Uterus (tissue), 4 donors: Measurements from ENCODE around the gene LHX2. TPM values are rescaled to one million over a fixed set of nuclear protein-coding genes. Genes with fewer than 3 reads are reported as not detected.

Experiments used
- DNase-seq, 2 donors: peaks; one replicate each; pipeline ENCODE4 v3.0.0-alpha.2; 2019 to 2020
- H3K27ac ChIP-seq, 2 donors: fragments of 200-600 bp; sonication (generic); 1 replicate in 1 of 2; 2 replicates in 1 of 2; pipeline ENCODE4 v1.5.1; 2016 to 2018
- H3K27me3 ChIP-seq, 2 donors: fragments of 200-600 bp; sonication (generic); one replicate each; pipeline ENCODE4 v1.5.1; 2018 to 2019; ENCODE audit warnings: control low read depth in 1 of 2
- H3K36me3 ChIP-seq, 2 donors: fragments of 200-600 bp; sonication (generic); one replicate each; pipeline ENCODE4 v1.5.1; 2019; ENCODE audit warnings: control low read depth in 1 of 2
- H3K4me1 ChIP-seq, 2 donors: fragments of 200-600 bp; sonication (generic); one replicate each; pipeline ENCODE4 v1.5.1; 2018 to 2019; ENCODE audit warnings: control low read depth in 1 of 2
- H3K4me3 ChIP-seq, 2 donors: fragments of 200-600 bp; sonication (generic); 1 replicate in 1 of 2; 2 replicates in 1 of 2; pipeline ENCODE4 v1.5.1; 2018 to 2019; ENCODE audit warnings: mild to moderate bottlenecking in 1 of 2
- H3K9me3 ChIP-seq, 2 donors: fragments of 200-600 bp; sonication (generic); one replicate each; pipeline ENCODE4 v1.5.1; 2019; ENCODE audit warnings: control low read depth in 1 of 2
- POLR2A ChIP-seq, 2 donors: fragments of 450-650 bp; IDR thresholded peaks; one replicate each; pipeline ENCODE4 v1.6.1; 2016; ENCODE audit warnings: antibody characterized with exemption in 2 of 2, mild to moderate bottlenecking in 1 of 2, moderate library complexity in 1 of 2
- intact Hi-C: fragments of 100-400 bp; cut with DNase I; formaldehyde crosslinking; loops from one replicate; pipeline ENCODE4 v1.15.1; 2023; ENCODE audit warnings: low total_unique reads
- total RNA-seq, 4 donors: library from RNA; depleted of rRNA in 3 of 4; stranded (reverse); fragments of >200 nt in 3 of 4; gene quantifications; one replicate each; pipeline versions ENCODE4 v1.1.0 to v1.2.4, GENCODE V29; 2014 to 2023
- TF ChIP-seq, protein P1 (sequence below), 4 experiments: fragments of 200-600 bp in 2 of 4; fragments of 450-650 bp in 2 of 4; sonication (generic) in 2 of 4; IDR thresholded peaks; one replicate each; pipeline ENCODE4 v1.5.1; 2016 to 2019; ENCODE audit warnings: antibody characterized with exemption in 4 of 4, mild to moderate bottlenecking in 2 of 4, moderate library complexity in 1 of 4
- donor health status: DM: yes; HTN: yes; CAD: no.

The LHX2 gene, protein sequence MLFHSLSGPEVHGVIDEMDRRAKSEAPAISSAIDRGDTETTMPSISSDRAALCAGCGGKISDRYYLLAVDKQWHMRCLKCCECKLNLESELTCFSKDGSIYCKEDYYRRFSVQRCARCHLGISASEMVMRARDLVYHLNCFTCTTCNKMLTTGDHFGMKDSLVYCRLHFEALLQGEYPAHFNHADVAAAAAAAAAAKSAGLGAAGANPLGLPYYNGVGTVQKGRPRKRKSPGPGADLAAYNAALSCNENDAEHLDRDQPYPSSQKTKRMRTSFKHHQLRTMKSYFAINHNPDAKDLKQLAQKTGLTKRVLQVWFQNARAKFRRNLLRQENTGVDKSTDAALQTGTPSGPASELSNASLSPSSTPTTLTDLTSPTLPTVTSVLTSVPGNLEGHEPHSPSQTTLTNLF
- total RNA-seq: under 1 TPM in 1 of 4 donors, not detected in 3; 0.14 TPM

GRCh38 chr9:124011460-124012301, at the start of gene LHX2:
Gene LHX2, plus strand, starts transcription at chr9:124011768. Its CDS starts 581 bp downstream, at chr9:124012349.
- intact Hi-C loops: no loop called here
- Histone ChIP-seq H3K4me1 (peaks cover 0 to 32% of the 10 kb centered on the region in 2 donors), H3K9me3 (no peaks in the 10 kb centered on the region), H3K36me3 (no peaks in the 10 kb centered on the region), H3K27me3 (peaks cover 46 to 89% of the 10 kb centered on the region in 2 donors), H3K4me3 (no peak within 1 kb of the TSS), H3K27ac (no peak within 1 kb of the TSS)
- DNase-seq: no peak
- TF ChIP-seq POLR2A (IDR thresholded peaks at IDR 0.05): no peak
- TF ChIP-seq, protein P1, sequence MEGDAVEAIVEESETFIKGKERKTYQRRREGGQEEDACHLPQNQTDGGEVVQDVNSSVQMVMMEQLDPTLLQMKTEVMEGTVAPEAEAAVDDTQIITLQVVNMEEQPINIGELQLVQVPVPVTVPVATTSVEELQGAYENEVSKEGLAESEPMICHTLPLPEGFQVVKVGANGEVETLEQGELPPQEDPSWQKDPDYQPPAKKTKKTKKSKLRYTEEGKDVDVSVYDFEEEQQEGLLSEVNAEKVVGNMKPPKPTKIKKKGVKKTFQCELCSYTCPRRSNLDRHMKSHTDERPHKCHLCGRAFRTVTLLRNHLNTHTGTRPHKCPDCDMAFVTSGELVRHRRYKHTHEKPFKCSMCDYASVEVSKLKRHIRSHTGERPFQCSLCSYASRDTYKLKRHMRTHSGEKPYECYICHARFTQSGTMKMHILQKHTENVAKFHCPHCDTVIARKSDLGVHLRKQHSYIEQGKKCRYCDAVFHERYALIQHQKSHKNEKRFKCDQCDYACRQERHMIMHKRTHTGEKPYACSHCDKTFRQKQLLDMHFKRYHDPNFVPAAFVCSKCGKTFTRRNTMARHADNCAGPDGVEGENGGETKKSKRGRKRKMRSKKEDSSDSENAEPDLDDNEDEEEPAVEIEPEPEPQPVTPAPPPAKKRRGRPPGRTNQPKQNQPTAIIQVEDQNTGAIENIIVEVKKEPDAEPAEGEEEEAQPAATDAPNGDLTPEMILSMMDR (IDR thresholded peaks at IDR 0.05): no peak

DNA sequence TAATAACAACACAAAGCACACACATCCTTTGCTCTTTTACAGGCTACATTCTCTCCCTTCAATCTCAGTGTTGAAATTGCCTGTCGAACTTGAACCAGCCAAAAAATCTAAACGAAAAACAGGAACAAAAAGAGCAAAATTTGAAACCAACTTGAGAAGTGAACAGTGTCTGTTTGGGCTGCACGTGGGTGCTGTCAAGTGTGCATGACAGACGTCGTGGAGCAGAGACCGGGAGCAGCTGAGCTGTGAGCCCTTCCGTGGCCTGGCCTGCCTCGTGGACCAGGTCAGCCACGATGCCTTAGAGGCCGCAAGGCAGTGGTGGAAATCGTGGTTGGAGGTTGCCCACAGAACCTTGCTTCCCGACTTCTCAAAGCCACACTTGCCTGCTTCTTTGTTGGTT, 46.8 kb upstream of the LHX2 start:
- intact Hi-C loops: no loop called here
- TF ChIP-seq, protein P1 (IDR thresholded peaks at IDR 0.05): no peak
- TF ChIP-seq POLR2A (IDR thresholded peaks at IDR 0.05): no peak
- Histone ChIP-seq H3K9me3 (no peaks in the 10 kb centered on the region), H3K27ac (no peak overlapping the region), H3K36me3 (no peaks in the 10 kb centered on the region), H3K4me3 (no peak overlapping the region), H3K4me1 (no peaks in the 10 kb centered on the region), H3K27me3 (no peaks in the 10 kb centered on the region)
- no peak for DNase-seq

- H3K27ac ChIP-seq: no peak overlapping the region
- no peaks in the 10 kb centered on the region for H3K9me3 ChIP-seq
- no peaks in the 10 kb centered on the region for H3K27me3 ChIP-seq
- TF ChIP-seq, protein P1 (IDR thresholded peaks at IDR 0.05): no peak
- no peak for TF ChIP-seq POLR2A (IDR thresholded peaks at IDR 0.05)
- no peak overlapping the region for H3K4me3 ChIP-seq
- DNase-seq: no peak
- no peaks in the 10 kb centered on the region for H3K4me1 ChIP-seq
- no peaks in the 10 kb centered on the region for H3K36me3 ChIP-seq
- intact Hi-C loops: no loop called here
Measured at GRCh38 chr9:123965801-123966686, 45.5 kb upstream of the LHX2 start.

- TF ChIP-seq, protein P1 (IDR thresholded peaks at IDR 0.05): no peak
- no peak for TF ChIP-seq POLR2A (IDR thresholded peaks at IDR 0.05)
- Histone ChIP-seq H3K4me3 (no peak overlapping the region), H3K27ac (no peak overlapping the region), H3K36me3 (no peaks in the 10 kb centered on the region), H3K9me3 (no peaks in the 10 kb centered on the region), H3K27me3 (no peaks in the 10 kb centered on the region), H3K4me1 (no peaks in the 10 kb centered on the region)
- intact Hi-C loops: no loop called here
- DNase-seq: no peak
Measured at GRCh38 chr9:123967323-123967722, 44.2 kb upstream of the LHX2 start.
